GM18499 (cell line): ENCODE measurements around the gene NEK6.

Experiments
- ATAC-seq: cut with Tn5 transposase; IDR thresholded peaks from one replicate; pipeline ENCODE4 v1.9.1; 2021; ENCODE audit warnings: moderate number of reproducible peaks; ENCODE audit not compliant: insufficient read depth, unreplicated experiment

The NEK6 gene

GRCh38 chr9:124349675-124350493 lies 92.1 kb downstream of the NEK6 start:
- ATAC-seq: no peak

DNA sequence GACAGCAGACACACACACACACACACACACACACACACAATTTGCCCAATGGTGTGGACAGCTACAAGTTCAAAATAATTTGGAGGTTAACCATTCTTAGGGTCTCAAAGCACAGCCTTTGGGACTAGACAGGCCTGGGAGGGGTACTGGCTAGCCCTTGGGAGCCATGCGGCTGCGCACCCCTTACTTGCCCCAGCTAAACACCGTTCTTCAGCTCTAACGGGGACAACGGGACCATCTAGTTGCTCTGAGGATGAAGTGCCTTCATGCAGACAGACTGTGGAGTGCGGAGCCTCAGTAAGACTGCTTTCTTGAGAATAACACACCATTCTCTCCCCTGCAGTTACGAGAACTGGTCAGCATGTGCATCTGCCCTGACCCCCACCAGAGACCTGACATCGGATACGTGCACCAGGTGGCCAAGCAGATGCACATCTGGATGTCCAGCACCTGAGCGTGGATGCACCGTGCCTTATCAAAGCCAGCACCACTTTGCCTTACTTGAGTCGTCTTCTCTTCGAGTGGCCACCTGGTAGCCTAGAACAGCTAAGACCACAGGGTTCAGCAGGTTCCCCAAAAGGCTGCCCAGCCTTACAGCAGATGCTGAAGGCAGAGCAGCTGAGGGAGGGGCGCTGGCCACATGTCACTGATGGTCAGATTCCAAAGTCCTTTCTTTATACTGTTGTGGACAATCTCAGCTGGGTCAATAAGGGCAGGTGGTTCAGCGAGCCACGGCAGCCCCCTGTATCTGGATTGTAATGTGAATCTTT lies 92.9 kb downstream of the NEK6 start:
- no peak for ATAC-seq

DNA sequence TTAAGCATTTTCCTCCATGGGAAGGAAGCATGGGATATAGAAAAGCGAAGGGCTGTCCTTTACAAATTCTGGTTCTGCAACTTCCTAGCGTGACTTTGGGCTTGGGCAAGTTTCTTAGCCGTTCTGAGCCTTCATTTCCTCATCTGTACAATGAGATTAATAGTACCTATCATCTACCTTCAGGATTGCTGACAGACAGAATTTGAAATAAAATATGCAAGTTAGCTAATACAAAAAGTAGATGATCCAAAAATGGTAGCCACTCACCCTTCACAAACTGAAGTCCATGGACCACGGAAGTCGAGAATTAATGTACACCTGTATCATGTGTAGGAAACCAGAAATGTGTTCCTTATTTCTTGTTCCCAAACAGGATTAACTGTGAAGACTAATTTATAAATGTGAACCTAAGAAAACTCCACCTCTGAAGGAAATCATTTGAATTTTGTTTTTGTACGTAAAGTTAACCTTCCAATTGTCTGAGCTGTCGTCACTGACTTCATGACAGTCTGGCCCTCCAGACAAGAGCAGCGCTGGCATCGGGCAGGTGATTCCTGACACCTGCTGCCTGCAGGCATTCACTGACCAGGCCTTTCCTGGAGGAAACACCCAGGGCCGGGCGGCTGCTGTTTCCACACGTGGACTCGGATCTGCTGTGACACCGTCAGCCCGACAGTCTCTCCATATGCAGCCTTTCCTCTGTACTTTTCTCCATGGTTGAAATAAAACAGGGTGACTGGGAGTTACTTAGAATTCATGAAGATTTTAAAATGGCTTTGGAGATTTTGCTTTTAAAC lies 94.1 kb downstream of the NEK6 start:
- ATAC-seq: no peak

- no peak for ATAC-seq
These were observed 94.9 kb downstream of the NEK6 start for GRCh38 chr9:124352616-124353015.

GRCh38 chr9:124353166-124353768 lies 95.5 kb downstream of the NEK6 start:
- ATAC-seq: no peak

- no peak for ATAC-seq
These were observed 96.1 kb downstream of the NEK6 start for GRCh38 chr9:124353811-124354274.

GRCh38 chr9:124354346-124355038 lies 96.7 kb downstream of the NEK6 start:
- ATAC-seq: no peak

GRCh38 chr9:124355039-124355940 lies 97.5 kb downstream of the NEK6 start:
- no peak for ATAC-seq

DNA sequence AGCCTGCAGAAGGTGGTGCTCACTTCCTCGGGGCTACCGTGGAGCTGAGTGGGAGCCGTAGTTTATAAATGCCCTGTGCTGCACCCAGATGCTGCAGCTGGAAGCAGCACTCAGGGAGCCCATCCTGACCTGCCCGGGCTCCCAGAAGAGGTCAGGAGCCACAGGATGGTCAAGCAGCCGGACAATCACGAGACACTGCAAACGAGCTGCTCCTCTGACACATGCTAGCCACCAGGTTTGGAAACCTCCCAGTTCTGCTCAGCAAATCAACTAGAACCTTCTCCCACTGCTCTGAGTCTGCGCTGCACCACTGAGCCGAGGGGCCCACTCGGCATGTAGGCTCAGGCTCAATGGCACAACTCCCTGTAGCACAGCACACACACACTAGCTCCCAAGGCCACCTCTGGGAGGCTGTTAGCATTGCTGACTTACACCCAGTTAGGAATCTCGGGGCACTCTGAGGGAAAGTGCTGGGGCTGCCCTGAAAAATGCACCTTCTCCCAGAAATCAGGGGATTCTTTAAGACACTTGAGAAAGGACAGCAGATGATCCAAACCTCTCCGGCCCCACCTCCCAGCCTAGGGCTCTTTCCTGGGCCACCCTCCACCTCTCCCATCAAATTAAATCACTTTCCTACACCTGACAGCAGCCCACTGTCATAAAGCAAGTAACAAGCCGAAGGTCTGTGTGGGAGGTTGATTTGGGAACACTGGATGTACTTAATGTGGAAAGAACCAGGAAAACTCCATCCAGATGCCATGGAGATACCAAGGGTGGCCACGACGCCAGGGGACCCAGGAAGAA lies 98.4 kb downstream of the NEK6 start:
- ATAC-seq: no peak

DNA sequence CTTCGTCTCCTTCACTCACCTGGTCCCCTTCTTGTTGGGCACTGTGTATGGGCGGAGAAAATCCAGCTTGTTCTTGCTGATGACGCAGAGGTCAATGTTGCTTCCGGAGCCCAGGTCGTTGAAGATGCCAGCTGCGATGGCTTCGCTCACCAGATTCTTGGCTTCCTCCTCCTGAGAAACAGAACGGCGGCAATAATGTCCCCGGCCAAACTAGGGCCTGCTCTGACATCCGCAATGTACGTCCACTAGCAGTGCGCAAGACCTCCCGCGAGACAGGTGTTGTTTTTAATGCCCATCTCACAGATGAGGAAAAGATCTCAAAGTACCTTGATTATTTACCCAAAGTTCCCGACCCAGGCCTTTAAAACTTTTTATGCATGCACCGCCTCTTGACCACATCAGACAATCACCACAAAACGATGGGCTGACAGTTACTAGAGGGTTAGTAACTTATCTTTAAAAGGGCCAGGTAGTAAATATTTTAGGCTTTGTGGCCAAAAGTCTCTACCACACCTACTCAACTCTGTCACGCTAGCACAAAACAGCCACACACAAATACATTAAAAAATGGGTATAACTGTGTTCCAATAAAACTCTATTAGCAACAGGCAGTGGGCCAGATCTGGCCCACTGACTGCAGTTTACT lies 99.1 kb downstream of the NEK6 start:
- no peak for ATAC-seq

DNA sequence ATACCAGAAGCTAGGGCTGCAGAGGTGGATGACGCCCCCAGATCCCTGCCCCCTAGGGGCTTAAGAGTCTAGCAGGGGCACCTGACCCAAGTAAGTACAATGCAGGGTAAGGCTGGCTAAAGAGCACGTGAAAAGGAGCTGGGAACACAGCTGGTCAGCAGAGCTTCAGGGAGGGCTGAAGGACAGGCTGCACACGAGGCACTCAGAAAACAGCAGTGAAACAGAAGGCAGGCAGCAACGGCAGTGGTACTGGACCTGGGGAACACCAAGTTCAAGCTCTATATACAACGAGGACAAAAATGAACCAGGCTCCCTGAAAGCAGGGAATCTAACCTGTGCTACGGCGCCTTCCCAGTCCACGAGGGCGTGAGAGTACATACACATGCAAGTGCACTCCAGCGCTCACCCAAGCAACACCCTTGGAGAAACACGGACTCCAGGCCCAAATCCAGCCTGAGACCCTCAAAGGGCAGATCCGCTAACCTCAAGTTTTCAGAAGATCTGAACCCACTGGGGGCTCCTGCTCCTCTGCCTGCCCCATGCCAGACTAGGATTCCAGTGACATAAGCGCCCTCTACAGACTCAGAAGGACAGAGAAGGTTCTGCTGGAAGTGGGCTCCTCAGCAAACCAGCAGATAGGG lies 100.1 kb downstream of the NEK6 start:
- no peak for ATAC-seq

- ATAC-seq: no peak
These were observed 100.9 kb downstream of the NEK6 start for GRCh38 chr9:124358631-124359030.

DNA sequence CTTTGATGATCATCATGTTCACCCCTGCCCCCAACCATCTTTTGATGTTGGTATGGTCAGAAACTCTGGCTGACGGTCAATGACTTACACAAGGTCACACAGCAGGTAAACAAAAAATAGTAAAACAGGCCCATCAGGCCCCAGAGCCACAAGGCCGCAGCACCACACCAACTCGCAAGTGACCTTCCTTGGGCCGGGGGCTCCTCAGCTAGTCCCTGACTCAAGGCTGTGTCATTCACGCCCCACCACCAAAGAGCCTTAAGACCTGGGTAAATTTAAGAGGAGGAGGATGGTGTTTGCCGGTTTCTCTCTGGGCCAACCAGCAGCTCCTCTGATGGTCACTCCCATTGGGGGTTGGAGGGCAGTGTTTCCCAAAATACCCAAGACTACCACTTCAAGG lies 101.7 kb downstream of the NEK6 start:
- ATAC-seq: no peak

DNA sequence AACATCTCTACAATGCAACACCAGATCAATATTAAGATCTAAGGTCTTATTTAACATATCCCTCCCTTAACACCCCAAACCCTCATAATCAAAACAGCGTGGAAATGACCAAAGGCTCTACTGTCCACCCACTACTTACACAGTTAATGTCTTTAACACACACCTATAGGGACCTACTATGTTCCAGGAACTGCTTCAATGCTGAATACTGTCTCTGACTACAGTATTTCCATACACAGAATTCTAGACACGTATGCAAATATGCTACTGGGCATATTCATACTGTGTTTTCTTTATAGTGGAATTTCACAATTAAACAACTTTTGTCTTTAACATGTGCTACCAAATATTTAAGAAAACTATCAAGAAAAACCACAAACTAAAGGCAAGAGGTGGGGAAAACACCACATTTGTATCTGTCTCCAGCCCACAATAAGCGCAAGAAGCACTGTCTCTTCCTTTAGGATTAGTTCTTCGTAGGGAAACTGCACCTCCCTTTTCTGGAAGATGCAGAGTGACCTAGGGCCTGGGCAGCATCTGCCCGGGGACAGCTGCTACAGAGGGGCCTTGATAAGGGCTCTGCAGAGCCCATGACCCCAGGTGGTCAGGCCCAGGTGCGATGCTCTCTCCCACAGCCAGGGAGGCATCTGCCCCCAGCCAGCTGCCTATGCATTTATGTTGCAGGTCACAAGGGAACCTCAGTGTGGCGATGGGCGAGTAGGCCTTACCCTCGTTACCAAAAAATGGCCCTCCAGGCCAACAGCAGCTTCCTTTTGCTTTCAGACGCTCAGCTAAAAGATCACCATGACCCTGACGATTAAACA lies 102.3 kb downstream of the NEK6 start:
- no peak for ATAC-seq

- no peak for ATAC-seq
These were observed 103.4 kb downstream of the NEK6 start for GRCh38 chr9:124361128-124361527.
